ENCODE data around the gene MEPE. TPM values are rescaled to one million over a fixed set of nuclear protein-coding genes. Genes with fewer than 3 reads are reported as not detected.
A peak's percentile ranks its signal among the peaks of the same experiment; 100 is the strongest.

Gene MEPE
- total and polyA plus RNA-seq, 4 donors: 0.07 TPM; not detected in 3

- H3K4me1 ChIP-seq (ENCODE audit: control insufficient read depth in 4 of 4, insufficient read depth in 4 of 4, low read length in 3 of 4): peaks cover 0 to 7% (median 4%) of the 10 kb centered on the region in 4 donors
- WGBS: 86% methylated on average over 4 of the region's 4 CpGs
- DNase-seq (ENCODE audit: low spot score): no peak
- TF ChIP-seq EGR1 (IDR thresholded peaks at IDR 0.05; ENCODE audit: low read depth in 2 of 2): no peak
- no peak for TF ChIP-seq RAD21 (IDR thresholded peaks at IDR 0.05)
- no peak for TF ChIP-seq ZBTB33 (IDR thresholded peaks at IDR 0.05)
- TF ChIP-seq HNF4A (conservative IDR thresholded peaks at IDR 0.05): no peak
- no peak for TF ChIP-seq ATF3 (IDR thresholded peaks at IDR 0.05)
- no peak for TF ChIP-seq SP1 (IDR thresholded peaks at IDR 0.05)
- no peak for TF ChIP-seq FOXA1 (IDR thresholded peaks at IDR 0.05)
- TF ChIP-seq HNF4G (IDR thresholded peaks at IDR 0.05): no peak
- no peak for TF ChIP-seq CTCF (IDR thresholded peaks at IDR 0.05; ENCODE audit: low read depth, low read length, missing input control)
- TF ChIP-seq GABPA (IDR thresholded peaks at IDR 0.05 in 1 of 2, conservative IDR thresholded peaks at IDR 0.05 in 1 of 2): no peak
- TF ChIP-seq TAF1 (conservative IDR thresholded peaks at IDR 0.05): no peak
- TF ChIP-seq REST (IDR thresholded peaks at IDR 0.05): no peak
- no peak for TF ChIP-seq RXRA (IDR thresholded peaks at IDR 0.05)
- no peak for TF ChIP-seq FOXA2 (IDR thresholded peaks at IDR 0.05)
- TF ChIP-seq MAX (IDR thresholded peaks at IDR 0.05): no peak
- no peak for TF ChIP-seq YY1 (IDR thresholded peaks at IDR 0.05)
- H3K9ac ChIP-seq (ENCODE audit: low read depth in 1 of 2, low read length in 2 of 2): no peak overlapping the region
- H3K27me3 ChIP-seq (ENCODE audit: control insufficient read depth in 4 of 4, insufficient read depth in 4 of 4, low read length in 3 of 4): no peaks in the 10 kb centered on the region
- H3K27ac ChIP-seq (ENCODE audit: low read depth in 1 of 2, low read length in 2 of 2): no peak overlapping the region
- H3K36me3 ChIP-seq (ENCODE audit: control insufficient read depth in 4 of 4, insufficient read depth in 3 of 4, low read depth in 1 of 4, low read length in 3 of 4): no peaks in the 10 kb centered on the region
- no peak overlapping the region for H3K4me3 ChIP-seq (ENCODE audit: low read depth in 1 of 3, low read length in 3 of 3)
- no peaks in the 10 kb centered on the region for H3K9me3 ChIP-seq (ENCODE audit: control insufficient read depth in 4 of 4, low read length in 3 of 4)
Measured at GRCh38 chr4:87851953-87852352, 19.2 kb downstream of the MEPE start.

- Histone ChIP-seq H3K4me3 (ENCODE audit: low read depth in 1 of 3, low read length in 3 of 3) (no peak overlapping the region), H3K9me3 (ENCODE audit: control insufficient read depth in 4 of 4, low read length in 3 of 4) (no peaks in the 10 kb centered on the region), H3K4me1 (ENCODE audit: control insufficient read depth in 4 of 4, insufficient read depth in 4 of 4, low read length in 3 of 4) (peaks cover 0 to 7% (median 4%) of the 10 kb centered on the region in 4 donors), H3K27me3 (ENCODE audit: control insufficient read depth in 4 of 4, insufficient read depth in 4 of 4, low read length in 3 of 4) (no peaks in the 10 kb centered on the region), H3K36me3 (ENCODE audit: control insufficient read depth in 4 of 4, insufficient read depth in 3 of 4, low read depth in 1 of 4, low read length in 3 of 4) (no peaks in the 10 kb centered on the region), H3K27ac (ENCODE audit: low read depth in 1 of 2, low read length in 2 of 2) (no peak overlapping the region), H3K9ac (ENCODE audit: low read depth in 1 of 2, low read length in 2 of 2) (no peak overlapping the region)
- WGBS: 1% methylated on average over 3 of the region's 3 CpGs
- DNase-seq (ENCODE audit: low spot score): no peak
- no peak for TF ChIP-seq TAF1 (conservative IDR thresholded peaks at IDR 0.05)
- no peak for TF ChIP-seq ZBTB33 (IDR thresholded peaks at IDR 0.05)
- TF ChIP-seq CTCF (IDR thresholded peaks at IDR 0.05; ENCODE audit: low read depth, low read length, missing input control): peak; percentile 56
- TF ChIP-seq GABPA (IDR thresholded peaks at IDR 0.05 in 1 of 2, conservative IDR thresholded peaks at IDR 0.05 in 1 of 2): no peak
- TF ChIP-seq NR2F2 (IDR thresholded peaks at IDR 0.05): no peak
- no peak for TF ChIP-seq EGR1 (IDR thresholded peaks at IDR 0.05; ENCODE audit: low read depth in 2 of 2)
- no peak for TF ChIP-seq YY1 (IDR thresholded peaks at IDR 0.05)
- no peak for TF ChIP-seq MAX (IDR thresholded peaks at IDR 0.05)
- TF ChIP-seq RAD21 (IDR thresholded peaks at IDR 0.05): peak; percentile 85
- TF ChIP-seq FOXA1 (IDR thresholded peaks at IDR 0.05): no peak
Measured at GRCh38 chr4:87853108-87853507, 20.3 kb downstream of the MEPE start.
